HG03108 (cell line): ENCODE results near the gene RANBP1.

Source experiments
- ATAC-seq: cut with Tn5 transposase; IDR thresholded peaks from one replicate; pipeline ENCODE4 v1.9.1; 2021; ENCODE audit warnings: moderate library complexity; ENCODE audit not compliant: unreplicated experiment

The RANBP1 gene

DNA sequence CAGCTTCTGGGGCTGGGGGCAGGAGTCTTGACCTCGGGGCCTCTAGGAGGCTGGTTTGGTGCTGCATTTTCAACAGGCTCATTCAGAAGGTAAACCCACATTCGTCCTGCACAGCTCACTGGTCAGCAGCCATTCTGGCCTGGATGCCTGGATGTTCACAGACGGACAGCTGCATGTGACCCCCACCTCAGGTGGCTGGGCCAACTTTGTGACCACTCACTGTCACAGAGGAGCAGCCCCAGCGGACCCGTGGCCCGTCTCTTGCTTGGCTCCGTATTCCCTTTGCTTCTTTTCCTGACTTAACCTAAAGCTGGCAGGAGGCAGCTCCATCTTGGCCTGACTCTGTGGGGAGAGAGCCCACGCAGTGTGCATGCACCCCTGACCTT is 27.6 kb upstream of the RANBP1 start:
- ATAC-seq, result no peak

DNA sequence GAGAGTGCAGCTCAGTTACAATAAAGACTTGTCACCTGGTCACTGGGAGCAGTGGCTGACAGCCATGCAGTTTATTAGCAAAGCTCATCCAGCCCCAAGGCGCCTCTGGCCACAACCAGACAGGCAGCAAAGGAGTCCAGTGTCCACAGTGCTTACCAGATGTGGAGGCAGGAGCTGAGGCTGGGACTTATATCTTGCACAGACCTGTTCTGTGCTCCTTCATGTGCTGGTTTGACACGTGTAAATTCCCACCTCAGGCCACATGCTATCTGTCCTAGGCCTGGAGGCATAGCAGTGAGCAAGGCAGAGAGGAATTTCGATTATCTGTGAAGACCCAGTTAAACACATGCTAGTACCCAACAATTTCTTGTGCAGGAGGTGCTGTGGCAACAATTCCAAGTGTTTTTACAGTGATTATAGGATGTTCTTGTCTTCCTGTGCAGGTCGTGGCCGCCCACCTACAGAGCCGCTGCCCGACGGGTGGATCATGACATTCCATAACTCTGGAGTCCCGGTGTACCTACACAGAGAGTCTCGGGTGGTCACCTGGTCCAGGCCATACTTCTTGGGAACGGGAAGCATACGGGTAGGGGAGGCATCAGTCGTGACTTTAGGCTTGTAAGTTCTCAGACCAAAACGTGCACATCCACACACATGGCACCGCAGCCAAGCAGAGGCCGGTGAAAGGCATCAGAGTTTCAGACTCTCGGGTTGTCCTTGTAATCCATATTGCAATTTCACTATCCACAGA is 26.5 kb upstream of the RANBP1 start:
- ATAC-seq, result no peak

- ATAC-seq, result no peak
These were observed 25.8 kb upstream of the RANBP1 start for GRCh38 chr22:20089977-20090729.

DNA sequence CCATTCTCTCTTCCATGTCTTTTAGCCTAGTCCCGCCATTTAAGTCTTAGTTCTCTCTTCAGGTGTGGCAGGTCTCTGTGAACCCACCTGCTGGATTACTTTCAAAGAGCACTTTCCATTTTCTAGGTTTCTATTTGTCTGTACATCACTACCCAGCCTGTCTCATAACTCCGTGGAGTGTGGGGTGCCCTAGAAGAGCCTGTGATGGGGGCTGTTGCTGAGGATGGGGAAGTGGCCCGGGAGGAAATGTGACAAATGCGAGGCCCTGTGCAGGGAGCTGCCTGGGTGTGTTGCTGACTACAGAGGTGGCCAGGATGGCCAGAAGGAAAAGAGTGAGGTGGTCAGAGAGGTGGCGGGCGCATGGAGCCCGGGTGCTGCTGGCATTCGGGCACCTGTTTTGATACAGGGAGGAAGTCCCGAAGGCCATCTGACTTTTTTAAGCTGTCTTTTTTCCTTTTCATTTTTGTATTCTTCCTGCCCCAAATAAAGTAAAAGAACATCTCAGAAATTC is 25.1 kb upstream of the RANBP1 start:
- no peak for ATAC-seq

DNA sequence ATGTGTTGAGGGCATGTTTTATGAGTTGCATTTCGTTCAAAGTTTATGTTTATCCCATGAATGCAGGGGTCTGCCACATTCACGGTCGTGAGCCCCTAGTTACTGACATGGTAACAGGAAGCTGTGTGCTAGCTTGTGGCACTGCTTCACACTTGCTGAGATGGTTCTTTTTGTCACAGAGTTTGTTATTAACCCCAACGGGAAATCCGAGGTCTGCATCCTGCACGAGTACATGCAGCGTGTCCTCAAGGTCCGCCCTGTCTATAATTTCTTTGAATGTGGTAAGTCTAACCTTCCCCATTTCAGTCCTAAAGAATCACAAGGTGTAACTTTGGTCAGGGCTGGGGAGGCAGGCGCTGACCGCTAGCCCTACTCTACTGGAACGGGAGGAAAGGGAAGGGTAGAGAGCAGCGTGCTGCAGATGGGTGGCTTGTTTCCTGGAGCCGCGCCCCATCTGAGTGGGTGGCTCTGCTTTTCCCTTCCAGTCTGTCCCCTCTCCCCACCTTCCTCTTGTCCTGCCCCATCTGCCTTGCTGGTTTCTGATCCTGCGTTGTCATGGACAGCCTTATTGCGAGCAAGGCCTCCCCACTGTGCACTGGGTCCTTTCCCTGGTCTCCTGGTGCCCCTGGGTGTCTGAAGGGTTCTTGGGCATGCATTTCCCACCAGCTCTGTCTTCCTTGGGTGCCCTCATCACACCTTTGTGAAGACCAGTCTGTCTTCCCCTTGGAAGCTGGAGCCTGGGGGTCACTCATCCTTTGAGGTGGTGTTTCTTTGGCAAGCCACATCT is 24.0 kb upstream of the RANBP1 start:
- no peak for ATAC-seq

DNA sequence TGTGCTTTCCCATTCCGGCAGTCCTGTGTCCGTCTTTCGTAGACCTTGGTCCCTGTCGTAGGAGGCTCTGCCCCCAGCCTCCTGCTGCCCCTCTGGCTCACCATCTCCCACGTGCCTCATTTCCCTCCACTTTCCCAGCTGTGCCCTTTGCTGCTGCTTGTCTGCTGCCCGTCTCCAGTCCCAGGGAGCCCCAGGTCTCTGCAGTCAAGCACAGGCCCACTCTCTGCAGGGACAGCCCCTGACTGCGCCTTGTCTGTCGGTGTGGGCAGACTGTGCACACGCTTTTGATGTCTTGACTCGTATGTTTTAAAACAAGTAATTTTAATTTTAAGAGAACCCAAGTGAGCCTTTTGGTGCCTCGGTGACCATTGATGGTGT is 23.4 kb upstream of the RANBP1 start:
- no peak for ATAC-seq

DNA sequence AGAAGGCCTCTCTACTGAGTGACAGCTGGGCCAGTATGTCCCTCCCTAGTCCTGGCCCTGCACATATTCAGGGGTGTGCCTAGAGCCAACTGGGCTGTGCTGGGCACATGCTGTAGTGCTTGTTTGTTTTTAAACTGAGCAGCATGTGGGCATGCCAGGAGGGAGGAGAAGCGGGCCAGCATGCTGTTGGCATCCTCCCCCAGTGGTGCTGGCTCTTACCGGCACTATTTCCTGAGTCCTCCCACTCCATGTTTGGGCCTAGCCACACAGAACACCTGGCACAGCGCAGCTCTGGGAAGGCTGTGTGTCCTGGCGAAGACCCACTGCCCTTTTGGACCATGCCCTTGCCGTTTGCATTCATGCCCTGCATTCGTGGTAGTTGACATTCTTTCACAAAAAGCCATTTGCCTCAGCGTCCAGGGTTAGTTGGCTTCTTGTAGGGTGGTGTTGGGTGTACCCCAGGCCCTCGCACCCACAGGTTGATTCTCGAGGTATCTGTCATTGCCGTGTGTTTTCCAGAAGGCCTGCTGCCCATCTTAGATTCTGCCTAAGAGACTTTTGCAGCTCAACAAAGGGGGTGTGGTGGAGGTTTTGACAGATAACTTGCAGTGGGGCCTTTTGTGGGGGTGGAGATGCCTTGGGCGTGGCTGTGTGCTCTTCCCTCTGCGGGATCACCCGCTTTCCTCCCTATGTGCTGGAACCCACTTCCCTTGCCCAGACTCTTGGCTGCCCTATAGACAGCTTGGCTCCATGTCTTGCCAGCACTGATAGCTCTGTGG is 22.3 kb upstream of the RANBP1 start:
- no peak for ATAC-seq

- ATAC-seq, result no peak
These were observed 21.6 kb upstream of the RANBP1 start for GRCh38 chr22:20094197-20094807.

- ATAC-seq, result no peak
These were observed 20.4 kb upstream of the RANBP1 start for GRCh38 chr22:20095521-20095920.

DNA sequence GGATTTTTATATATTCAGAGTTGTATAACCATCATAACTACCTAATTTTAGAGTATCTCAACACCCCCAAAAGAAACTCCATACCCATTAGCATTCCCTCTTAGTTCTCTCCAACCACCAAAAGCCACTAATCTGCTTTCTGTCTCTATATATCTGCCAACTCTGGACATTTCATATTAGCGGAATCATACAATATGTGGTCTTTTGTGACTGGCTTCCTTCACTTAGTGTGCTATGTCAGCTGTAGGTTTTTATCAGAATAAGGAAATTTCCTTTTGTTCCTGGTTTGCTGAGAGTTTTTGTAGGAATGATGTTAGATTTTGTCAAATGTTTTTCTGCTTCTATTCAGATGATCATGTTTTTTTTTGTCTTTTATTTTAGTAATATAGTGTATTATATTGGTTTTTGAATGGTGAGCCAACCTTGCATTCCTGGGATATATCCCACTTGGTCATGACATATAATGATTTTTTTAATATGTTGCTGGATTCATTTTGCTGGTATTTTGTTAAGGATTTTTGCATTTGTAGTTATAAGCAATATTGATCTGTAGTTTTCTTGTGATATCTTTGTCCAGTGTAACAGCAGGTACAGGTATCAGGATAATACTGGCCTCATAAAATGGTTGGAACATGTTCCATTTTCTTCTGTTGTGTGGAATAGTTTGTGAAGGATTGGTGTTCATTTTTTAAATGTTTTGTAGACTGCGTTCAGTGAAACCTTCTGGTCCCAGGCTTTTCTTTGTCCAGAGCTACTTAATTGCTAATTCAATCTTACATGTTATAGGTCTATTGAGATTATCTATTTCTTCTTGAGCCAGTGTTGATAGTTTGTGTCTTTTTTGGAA is 19.1 kb upstream of the RANBP1 start:
- no peak for ATAC-seq

- no peak for ATAC-seq
These were observed 16.7 kb upstream of the RANBP1 start for GRCh38 chr22:20099099-20099711.

DNA sequence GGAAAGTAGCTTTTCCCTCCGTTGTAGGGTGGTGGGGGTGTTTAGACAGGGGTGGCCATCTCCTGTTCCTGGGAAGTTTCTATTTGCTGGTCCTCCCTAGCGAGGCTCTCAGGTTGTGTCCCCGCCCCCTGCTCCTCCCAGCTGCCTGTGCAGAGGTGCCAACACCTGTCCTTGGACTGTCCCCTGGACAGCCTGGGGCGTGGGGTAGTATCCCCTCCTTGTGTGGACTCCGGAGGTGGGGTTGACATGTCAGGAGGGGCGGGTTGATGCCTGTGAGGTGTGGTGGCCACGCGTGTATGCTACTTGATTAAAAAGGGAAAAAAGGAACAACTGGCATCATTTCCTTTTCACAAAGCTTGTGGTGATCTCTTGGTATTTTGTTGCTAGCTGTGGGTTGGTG is 14.3 kb upstream of the RANBP1 start:
- ATAC-seq, result no peak

DNA sequence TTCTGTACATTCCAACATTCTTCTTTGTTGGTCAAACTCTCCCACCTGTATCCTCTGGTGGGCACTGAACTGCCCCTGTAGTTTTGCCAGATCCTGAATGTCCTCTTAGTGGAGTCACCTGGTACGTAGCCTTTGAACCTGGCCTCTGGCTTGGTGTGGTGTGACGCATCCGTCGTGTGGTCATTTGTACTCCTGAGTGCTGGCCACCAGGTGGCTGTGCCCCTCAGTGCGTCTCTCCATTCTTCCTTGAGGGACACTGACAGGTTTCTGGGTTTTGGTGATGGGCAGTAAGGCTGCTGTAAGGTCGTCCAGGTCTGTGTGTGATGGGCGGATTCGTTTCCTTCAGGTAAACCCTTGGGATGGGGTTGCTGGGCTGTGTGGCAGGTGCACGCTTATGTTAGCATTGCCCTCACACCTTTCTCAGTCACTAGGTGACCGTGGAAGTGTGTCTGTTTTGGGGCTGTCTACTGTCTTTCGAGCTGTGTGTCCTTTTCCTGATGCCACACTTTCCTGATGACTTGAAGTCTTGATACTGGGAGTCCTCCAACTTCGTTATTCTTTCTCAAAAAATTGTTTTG is 13.6 kb upstream of the RANBP1 start:
- ATAC-seq, result no peak

DNA sequence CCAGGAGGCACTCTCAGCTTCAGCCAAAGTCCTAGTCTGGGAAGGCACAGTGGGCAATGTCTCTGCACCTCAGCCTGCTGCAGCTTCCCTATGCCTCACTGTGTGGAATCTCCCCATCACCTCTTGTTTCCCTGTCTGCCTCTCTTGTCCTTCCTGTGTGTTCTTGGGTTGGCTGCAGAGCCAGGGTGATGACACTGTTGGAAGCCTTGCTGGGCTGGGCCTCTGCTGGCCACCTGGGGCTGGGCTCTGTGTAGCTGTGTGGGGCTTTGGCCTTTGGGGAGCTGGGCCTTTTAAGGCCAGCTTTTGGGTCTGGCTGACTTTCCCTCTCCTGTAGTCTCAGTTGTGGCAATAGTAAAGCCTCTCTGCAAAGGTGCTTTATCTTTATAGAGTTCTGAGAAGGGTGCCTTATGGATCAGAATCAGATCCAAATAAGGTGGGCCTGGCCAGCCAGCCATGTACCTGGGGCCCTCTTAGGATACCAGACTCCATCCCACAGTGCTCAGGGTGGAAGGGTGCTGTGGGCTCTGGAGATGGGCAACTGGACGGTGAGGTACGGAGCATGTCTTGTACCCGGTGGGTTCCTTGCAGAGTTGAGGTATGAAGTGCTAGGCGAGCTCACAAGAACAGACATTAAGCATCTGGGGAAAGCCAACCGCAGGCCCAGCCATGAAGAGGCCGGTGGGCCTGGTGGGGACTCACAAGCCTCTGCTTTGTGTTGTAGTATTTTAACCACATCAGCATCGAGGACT is 10.3 kb upstream of the RANBP1 start:
- no peak for ATAC-seq

- ATAC-seq, result no peak
These were observed 9.6 kb upstream of the RANBP1 start for GRCh38 chr22:20106205-20106848.

- ATAC-seq, result no peak
These were observed 9.1 kb upstream of the RANBP1 start for GRCh38 chr22:20106849-20107237.

DNA sequence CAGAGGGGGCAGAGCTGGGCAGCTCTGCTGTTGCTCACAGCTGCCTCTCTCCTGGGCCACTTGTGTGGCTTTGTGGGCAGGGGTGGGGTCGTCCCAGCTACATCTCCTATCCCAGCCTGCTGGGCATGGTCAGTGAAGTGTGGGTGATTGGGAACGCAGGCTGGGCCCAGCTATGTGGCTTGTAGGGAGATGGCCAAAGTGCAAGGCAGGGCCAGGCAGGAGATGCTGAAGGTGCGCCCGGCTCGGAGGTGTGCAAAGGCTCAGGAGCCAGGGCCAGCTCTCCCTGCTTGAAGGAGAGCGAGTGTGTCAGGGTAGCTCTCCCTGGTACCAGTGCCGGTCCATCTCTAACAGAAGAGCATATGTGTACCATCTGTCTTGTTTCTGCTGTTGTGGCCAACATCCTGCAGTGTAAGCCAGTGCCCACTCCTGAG is 8.4 kb upstream of the RANBP1 start:
- ATAC-seq, result no peak
